ENCODE data around the gene ELOVL1.

Gene ELOVL1

GRCh38 chr1:43383449-43383848 is 15.6 kb upstream of the ELOVL1 start:
- H3K9ac ChIP-seq = no peak overlapping the region
- no peak overlapping the region for H3K4me2 ChIP-seq
- H4K20me1 ChIP-seq (ENCODE audit: insufficient read depth) = no peaks in the 10 kb centered on the region
- H3K4me3 ChIP-seq (IDR thresholded peaks at IDR 0.05; ENCODE audit: insufficient read depth, low read depth, low read length) = no peak overlapping the region
- no peak for TF ChIP-seq CTCF (conservative IDR thresholded peaks at IDR 0.05; ENCODE audit: low read depth, low read length)
- H3K27me3 ChIP-seq (ENCODE audit: insufficient read depth, low read depth) = no peaks in the 10 kb centered on the region
- H3K4me1 ChIP-seq (ENCODE audit: low read depth, poor library complexity, severe bottlenecking) = peaks cover 4% of the 10 kb centered on the region
- no peak overlapping the region for H2AFZ ChIP-seq (ENCODE audit: low read depth)
- H3K27ac ChIP-seq = no peak overlapping the region
- H3K36me3 ChIP-seq (ENCODE audit: insufficient read depth) = no peaks in the 10 kb centered on the region; the same call in 1 of the 2 replicates
- H3K79me2 ChIP-seq (ENCODE audit: insufficient read depth, low read depth) = peaks cover 3% of the 10 kb centered on the region

GRCh38 chr1:43382027-43382779 is 14.4 kb upstream of the ELOVL1 start:
- no peaks in the 10 kb centered on the region for H3K27me3 ChIP-seq (ENCODE audit: insufficient read depth, low read depth)
- H3K36me3 ChIP-seq (ENCODE audit: insufficient read depth) = no peaks in the 10 kb centered on the region; the same call in 1 of the 2 replicates

GRCh38 chr1:43381612-43382011 is 13.8 kb upstream of the ELOVL1 start:
- H3K36me3 ChIP-seq (ENCODE audit: insufficient read depth) = no peaks in the 10 kb centered on the region; the same call in 1 of the 2 replicates
- H3K9ac ChIP-seq = no peak overlapping the region
- H2AFZ ChIP-seq (ENCODE audit: low read depth) = no peak overlapping the region
- H4K20me1 ChIP-seq (ENCODE audit: insufficient read depth) = no peaks in the 10 kb centered on the region
- no peak overlapping the region for H3K4me2 ChIP-seq
- no peaks in the 10 kb centered on the region for H3K27me3 ChIP-seq (ENCODE audit: insufficient read depth, low read depth)
- H3K27ac ChIP-seq = no peak overlapping the region
- H3K4me1 ChIP-seq (ENCODE audit: low read depth, poor library complexity, severe bottlenecking) = no peaks in the 10 kb centered on the region
- no peak for TF ChIP-seq CTCF (conservative IDR thresholded peaks at IDR 0.05; ENCODE audit: low read depth, low read length)
- H3K4me3 ChIP-seq (IDR thresholded peaks at IDR 0.05; ENCODE audit: insufficient read depth, low read depth, low read length) = no peak overlapping the region
- no peaks in the 10 kb centered on the region for H3K79me2 ChIP-seq (ENCODE audit: insufficient read depth, low read depth)

More at GRCh38 chr1:43382027-43382779, 14.4 kb upstream of the ELOVL1 start:
- H3K27ac ChIP-seq = no peak overlapping the region
- H3K9ac ChIP-seq = no peak overlapping the region
- no peak overlapping the region for H3K4me2 ChIP-seq
- H2AFZ ChIP-seq (ENCODE audit: low read depth) = no peak overlapping the region
- no peak for TF ChIP-seq CTCF (conservative IDR thresholded peaks at IDR 0.05; ENCODE audit: low read depth, low read length)
- no peaks in the 10 kb centered on the region for H3K79me2 ChIP-seq (ENCODE audit: insufficient read depth, low read depth)
- H3K4me1 ChIP-seq (ENCODE audit: low read depth, poor library complexity, severe bottlenecking) = no peaks in the 10 kb centered on the region
- H4K20me1 ChIP-seq (ENCODE audit: insufficient read depth) = no peaks in the 10 kb centered on the region
- H3K4me3 ChIP-seq (IDR thresholded peaks at IDR 0.05; ENCODE audit: insufficient read depth, low read depth, low read length) = no peak overlapping the region

GRCh38 chr1:43379476-43379875 is 11.7 kb upstream of the ELOVL1 start:
- Histone ChIP-seq H2AFZ (ENCODE audit: low read depth) (no peak overlapping the region), H3K4me2 (no peak overlapping the region), H3K36me3 (ENCODE audit: insufficient read depth) (no peaks in the 10 kb centered on the region; the same call in 1 of the 2 replicates), H4K20me1 (ENCODE audit: insufficient read depth) (no peaks in the 10 kb centered on the region), H3K27ac (no peak overlapping the region), H3K4me1 (ENCODE audit: low read depth, poor library complexity, severe bottlenecking) (no peaks in the 10 kb centered on the region), H3K27me3 (ENCODE audit: insufficient read depth, low read depth) (no peaks in the 10 kb centered on the region), H3K79me2 (ENCODE audit: insufficient read depth, low read depth) (no peaks in the 10 kb centered on the region), H3K9ac (no peak overlapping the region), H3K4me3 (IDR thresholded peaks at IDR 0.05; ENCODE audit: insufficient read depth, low read depth, low read length) (no peak overlapping the region)
- no peak for TF ChIP-seq CTCF (conservative IDR thresholded peaks at IDR 0.05; ENCODE audit: low read depth, low read length)

All from KMS-11 (cell line).